DMS 273 (cell line): ENCODE results near the gene ATP6V1F.

ENCODE experiments used
- DNase-seq: peaks from one replicate; lab custom pipeline; 2025; ENCODE audit not compliant: unreplicated experiment; lab: John Stamatoyannopoulos, UW

The ATP6V1F gene

GRCh38 chr7:128915271-128915819 is 52.7 kb downstream of the ATP6V1F start:
- DNase-seq: no peak
